ENCODE measurements around the gene RBM4. TPM values are rescaled to one million over a fixed set of nuclear protein-coding genes. Genes with fewer than 3 reads are reported as not detected.

The RBM4 gene
- total and polyA plus RNA-seq, 2 of the 4 experiments (the other 2 are of a cell fraction), result 165 to 198 TPM

- 96% methylated on average over 14 of the region's 33 CpGs; no CpG with 5 or more reads in 1 of the 2 experiments for WGBS, 2 experiments (ENCODE audit: extremely low coverage in 2 of 2, insufficient read length in 1 of 2)
- no peaks in the 10 kb centered on the region for H3K9me1 ChIP-seq (ENCODE audit: insufficient read depth, low read length)
- no peak overlapping the region for H4K8ac ChIP-seq (ENCODE audit: low read depth in 2 of 2, low read length in 2 of 2)
- H3K27ac ChIP-seq (ENCODE audit: insufficient read depth, low read length), result no peak overlapping the region
- no peaks in the 10 kb centered on the region for H3K9me3 ChIP-seq (ENCODE audit: control insufficient read depth, insufficient read depth, low read length)
- no peak overlapping the region for H2BK15ac ChIP-seq (ENCODE audit: low read depth, low read length)
- peak overlapping the region; percentile 16 for H2AK9ac ChIP-seq (replicated peaks; ENCODE audit: low read depth, low read length, poor library complexity)
- no peak overlapping the region for H3K23ac ChIP-seq (ENCODE audit: low read depth, low read length)
- H3K9ac ChIP-seq (ENCODE audit: low read depth, low read length), result no peak overlapping the region
- H4K20me1 ChIP-seq (ENCODE audit: insufficient read depth, low read length), result no peaks in the 10 kb centered on the region; the same call in 1 of the 2 replicates
- no peak overlapping the region for H3K14ac ChIP-seq (replicated peaks; ENCODE audit: low read depth, low read length)
- no peak for TF ChIP-seq FOS (IDR thresholded peaks at IDR 0.05; ENCODE audit: low read depth, low read length)
- TF ChIP-seq NFE2L2 (IDR thresholded peaks at IDR 0.05; ENCODE audit: low read depth, low read length), result no peak
- TF ChIP-seq BHLHE40 (IDR thresholded peaks at IDR 0.05; ENCODE audit: low read depth, low read length), result no peak
- TF ChIP-seq MXI1 (IDR thresholded peaks at IDR 0.05; ENCODE audit: borderline replicate concordance, low read depth, low read length), result no peak
- no peak for TF ChIP-seq USF2 (IDR thresholded peaks at IDR 0.05; ENCODE audit: low read depth, low read length)
- no peak for TF ChIP-seq SMC3 (IDR thresholded peaks at IDR 0.05; ENCODE audit: low read depth, low read length)
- TF ChIP-seq RCOR1 (IDR thresholded peaks at IDR 0.05; ENCODE audit: insufficient replicate concordance, low read length), result no peak
- TF ChIP-seq CEBPB (IDR thresholded peaks at IDR 0.05; ENCODE audit: low read depth, low read length), result no peak
- no peak for TF ChIP-seq CTCF (conservative IDR thresholded peaks at IDR 0.05; ENCODE audit: low read depth, low read length)
- no peak for TF ChIP-seq MAFK (IDR thresholded peaks at IDR 0.05; ENCODE audit: low read depth, low read length)
- no peak for TF ChIP-seq POLR2A (IDR thresholded peaks at IDR 0.05; ENCODE audit: low read depth, low read length)
- no peak for TF ChIP-seq CHD1 (IDR thresholded peaks at IDR 0.05; ENCODE audit: low read depth, low read length)
- TF ChIP-seq MAZ (IDR thresholded peaks at IDR 0.05; ENCODE audit: borderline replicate concordance, low read depth, low read length), result no peak
- no peak overlapping the region for H4K5ac ChIP-seq (ENCODE audit: low read depth, low read length)
- POLR2A ChIA-PET (ENCODE audit: unreplicated experiment), result no interaction called here
- in situ Hi-C loops (cut with MboI; ENCODE audit: low sequenced_read_pairs), result loop anchor here (10.0 kb wide), 1 partner anchor 282 kb away; no protein-coding TSS in a partner anchor
- H4K91ac ChIP-seq (ENCODE audit: insufficient read depth, low read depth, low read length), result no peak overlapping the region
- intact Hi-C loops (cut with micrococcal nuclease), result no loop called here
- H2BK20ac ChIP-seq (ENCODE audit: low read depth, low read length), result no peak overlapping the region
- CTCF ChIA-PET, result no interaction called here
- H2BK120ac ChIP-seq (ENCODE audit: low read depth, low read length), result no peak overlapping the region
- no peak overlapping the region for H3K4me2 ChIP-seq (ENCODE audit: low read depth, low read length)
- no peak overlapping the region for H3K56ac ChIP-seq (ENCODE audit: extremely low read depth, insufficient read depth, low read length)
- BruUV-seq (replicated peaks), result no TSS peak
- no peak overlapping the region for H3K4me3 ChIP-seq (ENCODE audit: insufficient read depth, low read depth, low read length)
- H3K79me1 ChIP-seq (ENCODE audit: low read depth in 1 of 2, low read length in 2 of 2), result no peaks in the 10 kb centered on the region
- no peak overlapping the region for H3K4ac ChIP-seq (ENCODE audit: low read depth, low read length)
- H3K4me1 ChIP-seq (ENCODE audit: control insufficient read depth, insufficient read depth, low read length), result no peaks in the 10 kb centered on the region
- H3K18ac ChIP-seq (ENCODE audit: low read depth, low read length), result no peak overlapping the region
- no peak overlapping the region for H2AFZ ChIP-seq (replicated peaks; ENCODE audit: low read length, poor library complexity)
- H3K36me3 ChIP-seq (ENCODE audit: control insufficient read depth, insufficient read depth, low read length), result 0 out of 2 replicates have a peak, but pooled peaks cover 1% of the 10 kb centered on the region
- ATAC-seq (ENCODE audit: low read depth) (no peak), DNase-seq (no peak)
- dilution Hi-C loops (cut with HindIII; ENCODE audit: low sequenced_read_pairs, unreplicated experiment), result no loop called here
- no peak overlapping the region for H2BK5ac ChIP-seq (ENCODE audit: low read depth, low read length, poor library complexity, severe bottlenecking)
- H2AK5ac ChIP-seq (ENCODE audit: low read depth, low read length), result no peak overlapping the region
- no peaks in the 10 kb centered on the region; the same call in 1 of the 2 replicates for H3K27me3 ChIP-seq (ENCODE audit: control insufficient read depth, insufficient read depth, low read length)
Measured at GRCh38 chr11:66686801-66687750, 48.6 kb downstream of the RBM4 start.
